Ovary (tissue), 3 donors: ENCODE data around the gene RYK.

Source experiments
- CTCF ChIP-seq, 3 donors: fragments of 450-650 bp in 2 of 3; fragments of 200-600 bp in 1 of 3; IDR thresholded peaks; one replicate each; pipeline versions ENCODE4 v1.5.1 to v1.8.0; 2016 to 2022; ENCODE audit warnings: antibody characterized with exemption in 3 of 3, mild to moderate bottlenecking in 1 of 3
- EP300 ChIP-seq: sonication (generic); formaldehyde crosslinking; IDR thresholded peaks from one replicate; pipeline ENCODE4 v1.6.1; 2017; ENCODE audit warnings: antibody characterized with exemption
- POLR2A ChIP-seq: fragments of 450-650 bp; IDR thresholded peaks from one replicate; pipeline ENCODE4 v1.6.1; 2017; ENCODE audit warnings: antibody characterized with exemption, mild to moderate bottlenecking, moderate library complexity
- donor health status: DM: no; HTN: no; CAD: no.

- no peak for TF ChIP-seq CTCF (IDR thresholded peaks at IDR 0.05)
- TF ChIP-seq EP300 = no peak
- no peak for TF ChIP-seq POLR2A
Observed at GRCh38 chr3:134237454-134238145, 13.1 kb downstream of the RYK start.
